ENCODE results near the gene RABEP1.

- no peak for TF ChIP-seq CTCF (IDR thresholded peaks at IDR 0.05)
- no peak for TF ChIP-seq POLR2A (IDR thresholded peaks at IDR 0.05)
These were observed 44.5 kb upstream of the RABEP1 start for GRCh38 chr17:5237541-5238016.

Data from lower leg skin (tissue), 3 donors.